Activated naive CD8-positive, alpha-beta T cell treated with anti-CD3 and anti-CD28 coated beads for 36 hours (primary cell): ENCODE measurements around the gene NUP37. TPM values are rescaled to one million over a fixed set of nuclear protein-coding genes. Genes with fewer than 3 reads are reported as not detected.
A peak's percentile ranks its signal among the peaks of the same experiment; 100 is the strongest.
"Not testable (repeated sequence)": the region's sequence is repeated elsewhere in the genome, so short reads cannot be mapped to it uniquely, and the experiment has no call there.

Experiments used
- DNase-seq: peaks from one replicate; pipeline ENCODE4 v3.0.0; 2021
- H3K27ac Mint-ChIP-seq: one replicate; pipeline ENCODE4 v1.8.0; 2022; ENCODE audit warnings: mild to moderate bottlenecking, moderate library complexity, mixed read lengths
- H3K27me3 Mint-ChIP-seq: one replicate; pipeline ENCODE4 v1.8.0; 2022; ENCODE audit warnings: mild to moderate bottlenecking, mixed read lengths
- H3K36me3 Mint-ChIP-seq: one replicate; pipeline ENCODE4 v1.8.0; 2021; ENCODE audit warnings: mild to moderate bottlenecking, mixed read lengths
- H3K4me1 Mint-ChIP-seq: one replicate; pipeline ENCODE4 v1.8.0; 2021; ENCODE audit warnings: mixed read lengths
- H3K4me3 Mint-ChIP-seq: one replicate; pipeline ENCODE4 v1.8.0; 2022; ENCODE audit warnings: mild to moderate bottlenecking, moderate library complexity, mixed read lengths
- H3K9me3 Mint-ChIP-seq: one replicate; pipeline ENCODE4 v1.8.0; 2022; ENCODE audit warnings: mixed read lengths
- total RNA-seq, 2 experiments: library from RNA; stranded (reverse); gene quantifications; one replicate each; pipeline ENCODE4 v1.2.3, GENCODE V29; 2021

Gene NUP37
- total RNA-seq, 2 experiments from 2014 or later = 107 to 117 TPM

- Mint-ChIP-seq H3K4me3 (no peak overlapping the region), H3K27me3 (no peaks in the 10 kb centered on the region), H3K36me3 (peaks cover 22% of the 10 kb centered on the region), H3K4me1 (peaks cover 5% of the 10 kb centered on the region), H3K9me3 (no peaks in the 10 kb centered on the region), H3K27ac (no peak overlapping the region)
- DNase-seq = no peak
These were observed 3.5 kb downstream of the NUP37 start for GRCh38 chr12:102116392-102116791.

DNA sequence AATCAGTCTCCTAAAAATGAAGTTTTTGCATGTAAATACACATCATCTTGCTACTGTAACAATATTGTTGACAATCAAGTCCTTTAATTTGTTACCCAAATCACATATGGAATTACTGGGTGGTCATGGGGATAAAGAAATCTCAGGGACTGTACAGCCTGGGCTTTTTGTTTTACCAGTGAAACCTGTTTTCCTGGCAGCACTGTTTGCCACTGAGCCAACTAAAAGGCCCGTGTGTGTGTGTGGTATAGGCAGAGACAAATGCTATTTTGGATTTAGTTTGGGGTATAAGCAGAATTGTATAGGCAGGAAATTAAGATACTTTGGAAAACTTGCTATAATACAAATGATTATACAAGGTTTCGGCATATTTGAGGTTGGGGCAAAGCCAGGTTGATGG is 5.7 kb downstream of the NUP37 start:
- H3K4me1 Mint-ChIP-seq = peaks cover 3% of the 10 kb centered on the region
- peaks cover 38% of the 10 kb centered on the region for H3K36me3 Mint-ChIP-seq
- DNase-seq = no peak
- H3K27me3 Mint-ChIP-seq = no peaks in the 10 kb centered on the region
- no peaks in the 10 kb centered on the region for H3K9me3 Mint-ChIP-seq
- H3K4me3 Mint-ChIP-seq = no peak overlapping the region
- H3K27ac Mint-ChIP-seq = no peak overlapping the region

DNA sequence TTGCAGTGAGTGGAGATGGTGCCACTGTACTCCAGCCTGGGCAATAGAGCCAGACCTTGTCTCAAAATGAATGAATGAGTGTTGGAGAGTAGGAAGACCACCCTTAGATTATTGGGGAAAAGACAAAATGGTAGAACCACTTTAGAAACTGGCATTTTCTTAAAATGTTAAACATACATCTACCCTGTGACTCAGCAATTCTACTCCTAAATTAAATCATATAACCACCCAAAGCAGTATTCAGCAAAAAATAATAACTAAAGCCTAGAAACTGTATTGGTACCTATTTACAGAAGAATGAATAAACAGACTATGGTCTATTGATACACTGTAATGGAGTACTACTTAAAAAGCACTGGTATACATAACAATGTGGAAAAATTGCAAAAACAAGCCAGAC is 9.1 kb downstream of the NUP37 start:
- Mint-ChIP-seq H3K9me3 (peaks cover 4% of the 10 kb centered on the region), H3K4me1 (peaks cover 5% of the 10 kb centered on the region), H3K36me3 (peaks cover 57% of the 10 kb centered on the region), H3K27ac (no peak overlapping the region), H3K4me3 (no peak overlapping the region), H3K27me3 (no peaks in the 10 kb centered on the region)
- DNase-seq = no peak

GRCh38 chr12:102107970-102108369 is 11.9 kb downstream of the NUP37 start:
- no peak overlapping the region for H3K27ac Mint-ChIP-seq
- peaks cover 5% of the 10 kb centered on the region for H3K4me1 Mint-ChIP-seq
- peaks cover 4% of the 10 kb centered on the region for H3K9me3 Mint-ChIP-seq
- H3K4me3 Mint-ChIP-seq = no peak overlapping the region
- peaks cover 77% of the 10 kb centered on the region for H3K36me3 Mint-ChIP-seq
- H3K27me3 Mint-ChIP-seq = no peaks in the 10 kb centered on the region
- DNase-seq = no peak

GRCh38 chr12:102106905-102107304 is 13.0 kb downstream of the NUP37 start:
- Mint-ChIP-seq H3K4me3 (no peak overlapping the region), H3K27me3 (no peaks in the 10 kb centered on the region), H3K4me1 (peaks cover 5% of the 10 kb centered on the region), H3K27ac (no peak overlapping the region), H3K9me3 (peaks cover 4% of the 10 kb centered on the region), H3K36me3 (peaks cover 81% of the 10 kb centered on the region)
- no peak for DNase-seq

DNA sequence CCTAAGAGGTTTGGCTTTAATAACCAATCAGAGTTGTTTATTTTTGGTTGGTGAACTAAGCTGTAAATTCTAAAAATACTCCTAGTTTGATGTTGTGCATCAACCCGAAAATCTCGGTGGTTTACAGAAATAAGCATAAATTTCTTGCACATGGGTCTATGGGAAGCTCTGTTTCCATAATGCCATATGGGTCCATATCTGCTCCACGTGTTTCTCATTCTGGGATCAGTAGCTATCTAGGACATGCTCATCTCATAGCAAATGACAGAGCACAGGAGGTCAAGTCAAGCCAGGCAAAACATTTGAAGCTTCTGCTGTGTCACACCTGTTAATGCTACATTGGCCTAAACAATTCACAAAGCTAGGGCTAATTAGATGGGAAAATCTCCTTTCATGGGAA is 23.1 kb downstream of the NUP37 start:
- no peaks in the 10 kb centered on the region for H3K9me3 Mint-ChIP-seq
- no peak overlapping the region for H3K27ac Mint-ChIP-seq
- peaks cover 9% of the 10 kb centered on the region for H3K36me3 Mint-ChIP-seq
- H3K27me3 Mint-ChIP-seq = no peaks in the 10 kb centered on the region
- H3K4me1 Mint-ChIP-seq = peaks cover 13% of the 10 kb centered on the region
- no peak overlapping the region for H3K4me3 Mint-ChIP-seq
- DNase-seq = no peak

DNA sequence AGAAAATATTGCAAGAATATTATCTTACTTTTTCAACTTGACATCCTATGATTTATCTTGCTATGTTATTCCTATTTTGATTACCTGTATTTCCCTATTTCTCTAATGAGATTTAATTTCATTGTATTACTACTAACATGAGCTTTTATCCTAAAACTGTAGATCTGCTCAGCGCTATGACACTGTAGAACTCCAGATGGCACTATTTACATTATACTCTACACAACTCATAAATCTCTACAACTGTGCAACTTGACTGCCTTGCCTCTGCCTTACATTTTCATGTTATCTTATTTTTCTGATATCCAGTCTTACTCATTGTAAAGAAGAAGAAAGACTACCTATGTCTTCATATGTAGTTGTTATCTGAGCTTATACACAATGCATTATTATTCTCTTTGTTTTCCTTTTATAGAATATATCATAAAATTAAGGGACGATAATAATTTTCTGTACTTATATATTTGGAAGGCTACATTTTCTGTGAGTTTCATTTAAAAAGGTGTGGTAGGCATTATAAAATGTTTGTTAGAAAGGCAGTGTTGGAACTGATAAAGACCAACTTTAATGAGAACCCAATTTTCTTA is 24.1 kb downstream of the NUP37 start:
- Mint-ChIP-seq H3K9me3 (no peaks in the 10 kb centered on the region), H3K4me3 (no peak overlapping the region), H3K27ac (no peak overlapping the region), H3K4me1 (peaks cover 13% of the 10 kb centered on the region), H3K27me3 (no peaks in the 10 kb centered on the region), H3K36me3 (peaks cover 9% of the 10 kb centered on the region)
- DNase-seq = no peak

GRCh38 chr12:102093319-102093718 is 26.6 kb downstream of the NUP37 start:
- Mint-ChIP-seq H3K4me3 (no peak overlapping the region), H3K36me3 (peaks cover 11% of the 10 kb centered on the region)

DNA sequence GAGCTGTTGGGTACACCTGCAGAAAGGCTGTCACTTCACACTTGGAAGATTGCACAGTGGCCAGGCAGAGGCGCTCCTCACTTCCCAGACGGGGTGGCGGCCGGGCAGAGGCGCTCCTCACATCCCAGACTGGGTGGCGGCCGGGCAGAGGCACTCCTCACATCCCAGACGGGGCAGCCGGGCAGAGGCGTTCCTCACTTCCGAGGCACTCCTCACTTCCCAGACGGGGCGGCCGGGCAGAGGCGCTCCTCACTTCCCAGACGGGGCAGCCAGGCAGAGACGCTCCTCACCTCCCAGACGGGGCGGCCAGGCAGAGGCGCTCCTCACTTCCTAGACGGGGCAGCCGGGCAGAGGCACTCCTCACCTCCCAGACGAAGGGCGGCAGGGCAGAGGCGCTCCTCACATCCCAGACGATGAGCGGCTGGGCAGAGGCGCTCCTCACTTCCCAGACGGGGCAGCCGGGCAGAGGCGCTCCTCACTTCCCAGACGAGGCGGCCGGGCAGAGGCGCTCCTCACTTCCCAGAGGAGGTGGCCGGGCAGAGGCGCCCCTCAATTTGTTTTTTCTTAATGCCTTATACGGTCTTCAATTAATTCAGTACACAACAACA is 30.6 kb downstream of the NUP37 start:
- not testable (repeated sequence) for H3K27me3 Mint-ChIP-seq, DNase-seq, H3K9me3 Mint-ChIP-seq, H3K4me3 Mint-ChIP-seq, H3K27ac Mint-ChIP-seq
- H3K4me1 Mint-ChIP-seq = peaks cover 10% of the 10 kb centered on the region
- H3K36me3 Mint-ChIP-seq = peaks cover 14% of the 10 kb centered on the region

More at GRCh38 chr12:102093319-102093718, 26.6 kb downstream of the NUP37 start:
- Mint-ChIP-seq H3K27me3 (no peaks in the 10 kb centered on the region), H3K4me1 (peaks cover 13% of the 10 kb centered on the region), H3K9me3 (no peaks in the 10 kb centered on the region), H3K27ac (no peak overlapping the region)
- DNase-seq = no peak

DNA sequence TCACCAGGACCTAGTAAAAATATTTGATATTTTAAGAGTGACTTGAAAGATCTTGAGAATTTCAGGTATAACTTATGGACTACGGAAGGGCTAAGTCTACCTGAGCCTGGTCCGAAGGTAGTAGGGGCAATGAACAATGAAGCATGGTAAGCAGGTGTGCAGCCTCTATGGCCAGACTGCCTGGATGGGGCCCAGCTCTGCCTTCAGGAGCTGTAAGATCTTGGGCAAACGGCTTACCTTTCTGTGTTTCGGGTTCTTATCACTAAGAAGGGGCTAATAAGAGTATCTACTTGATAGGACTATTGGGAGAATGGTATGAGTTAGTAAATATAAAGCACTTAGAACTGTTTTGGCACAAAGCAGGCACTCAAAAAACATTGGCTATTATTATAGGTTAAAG is 39.1 kb downstream of the NUP37 start:
- H3K36me3 Mint-ChIP-seq = peaks cover 20% of the 10 kb centered on the region
- no peak overlapping the region for H3K4me3 Mint-ChIP-seq
- no peaks in the 10 kb centered on the region for H3K9me3 Mint-ChIP-seq
- DNase-seq = no peak
- no peaks in the 10 kb centered on the region for H3K4me1 Mint-ChIP-seq
- H3K27me3 Mint-ChIP-seq = no peaks in the 10 kb centered on the region
- no peak overlapping the region for H3K27ac Mint-ChIP-seq

- not testable (repeated sequence) for H3K4me3 Mint-ChIP-seq, H3K4me1 Mint-ChIP-seq, H3K27ac Mint-ChIP-seq, H3K36me3 Mint-ChIP-seq, H3K27me3 Mint-ChIP-seq, H3K9me3 Mint-ChIP-seq, DNase-seq
These were observed 47.8 kb downstream of the NUP37 start for GRCh38 chr12:102072092-102072491.

GRCh38 chr12:102069707-102070106 is 50.2 kb downstream of the NUP37 start:
- peaks cover 2% of the 10 kb centered on the region for H3K36me3 Mint-ChIP-seq
- H3K9me3 Mint-ChIP-seq = no peaks in the 10 kb centered on the region
- no peaks in the 10 kb centered on the region for H3K27me3 Mint-ChIP-seq
- H3K27ac Mint-ChIP-seq = no peak overlapping the region
- H3K4me3 Mint-ChIP-seq = no peak overlapping the region
- DNase-seq = no peak
- no peaks in the 10 kb centered on the region for H3K4me1 Mint-ChIP-seq

GRCh38 chr12:102067574-102068258 is 52.2 kb downstream of the NUP37 start:
- H3K36me3 Mint-ChIP-seq = peaks cover 2% of the 10 kb centered on the region
- no peak for DNase-seq
- H3K4me1 Mint-ChIP-seq = no peaks in the 10 kb centered on the region
- no peak overlapping the region for H3K27ac Mint-ChIP-seq
- no peak overlapping the region for H3K4me3 Mint-ChIP-seq
- no peaks in the 10 kb centered on the region for H3K9me3 Mint-ChIP-seq
- no peaks in the 10 kb centered on the region for H3K27me3 Mint-ChIP-seq

DNA sequence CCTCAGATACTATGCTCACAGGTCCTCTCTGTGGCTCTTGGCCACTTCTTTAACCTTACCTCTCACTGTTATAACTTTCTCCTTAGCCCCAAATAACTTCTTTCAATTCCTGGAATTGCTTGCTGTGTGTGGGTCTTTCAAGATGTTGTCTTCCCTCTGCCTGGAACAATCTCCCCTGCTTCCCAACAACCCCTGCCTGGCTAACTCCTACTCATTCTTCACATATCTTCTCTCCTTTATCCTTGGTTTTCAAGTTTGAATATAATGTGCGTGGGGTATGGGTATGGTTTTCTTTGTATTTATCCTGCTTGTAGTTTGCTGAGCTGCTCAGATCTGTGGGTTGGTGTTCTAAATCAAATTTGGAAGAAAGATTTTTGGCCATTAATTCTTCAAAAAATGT is 55.4 kb downstream of the NUP37 start:
- no peaks in the 10 kb centered on the region for H3K9me3 Mint-ChIP-seq
- no peaks in the 10 kb centered on the region for H3K27me3 Mint-ChIP-seq
- peaks cover 3% of the 10 kb centered on the region for H3K36me3 Mint-ChIP-seq
- H3K4me1 Mint-ChIP-seq = peaks cover 14% of the 10 kb centered on the region
- H3K27ac Mint-ChIP-seq = no peak overlapping the region
- DNase-seq = no peak
- H3K4me3 Mint-ChIP-seq = no peak overlapping the region

GRCh38 chr12:102063069-102063468 is 56.8 kb downstream of the NUP37 start:
- no peak overlapping the region for H3K27ac Mint-ChIP-seq
- H3K27me3 Mint-ChIP-seq = no peaks in the 10 kb centered on the region
- DNase-seq = no peak
- H3K9me3 Mint-ChIP-seq = peaks cover 2% of the 10 kb centered on the region
- peaks cover 23% of the 10 kb centered on the region for H3K4me1 Mint-ChIP-seq
- no peak overlapping the region for H3K4me3 Mint-ChIP-seq
- peaks cover 8% of the 10 kb centered on the region for H3K36me3 Mint-ChIP-seq

DNA sequence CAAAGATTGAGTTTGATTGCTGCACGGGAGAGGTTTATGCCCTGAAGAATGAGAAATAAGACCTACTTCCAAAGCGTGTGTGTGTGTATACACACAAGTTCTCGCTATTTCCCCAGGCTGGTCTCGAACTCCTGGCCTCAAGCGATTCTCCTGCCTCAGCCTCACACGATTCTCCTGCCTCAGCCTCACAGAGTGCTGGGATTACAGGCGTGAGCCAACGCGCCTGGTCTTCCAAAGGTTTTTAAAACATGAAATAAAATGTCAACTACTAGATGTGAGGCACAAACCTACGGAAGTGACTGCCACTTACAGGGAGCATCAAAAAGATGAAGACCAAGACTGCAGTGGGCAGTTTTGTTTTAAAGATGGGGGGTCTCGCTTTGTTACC is 57.5 kb downstream of the NUP37 start:
- Mint-ChIP-seq H3K36me3 (peaks cover 14% of the 10 kb centered on the region), H3K9me3 (peaks cover 2% of the 10 kb centered on the region), H3K4me3 (peak overlapping the region; percentile 98), H3K27me3 (no peaks in the 10 kb centered on the region), H3K4me1 (peaks cover 27% of the 10 kb centered on the region), H3K27ac (no peak overlapping the region)
- DNase-seq = no peak
